Parathyroid adenoma (tissue), 2 donors: Measurements from ENCODE around the gene IFT27.

ENCODE experiments used
- H2AFZ ChIP-seq: fragments of 300-600 bp; sonication (generic); one replicate; pipeline ENCODE4 v1.7.0; 2017; ENCODE audit warnings: antibody characterized with exemption, mild to moderate bottlenecking
- H3K27ac ChIP-seq: fragments of 300-600 bp; sonication (generic); one replicate; pipeline ENCODE4 v1.7.0; 2017
- H3K27me3 ChIP-seq: fragments of 300-600 bp; sonication (generic); one replicate; pipeline ENCODE4 v1.7.0; 2017; ENCODE audit warnings: low read length; ENCODE audit not compliant: control insufficient read depth, insufficient read depth
- H3K36me3 ChIP-seq: fragments of 300-600 bp; sonication (generic); one replicate; pipeline ENCODE4 v1.7.0; 2017; ENCODE audit warnings: low read length; ENCODE audit not compliant: control insufficient read depth, insufficient read depth
- H3K4me1 ChIP-seq: fragments of 300-600 bp; sonication (generic); one replicate; pipeline ENCODE4 v1.7.0; 2017; ENCODE audit warnings: control low read depth
- H3K4me2 ChIP-seq: fragments of 300-600 bp; sonication (generic); one replicate; pipeline ENCODE4 v1.7.0; 2017; ENCODE audit warnings: low read length
- H3K4me3 ChIP-seq: fragments of 300-600 bp; sonication (generic); one replicate; pipeline ENCODE4 v1.7.0; 2017; ENCODE audit warnings: low read depth, low read length
- H3K79me2 ChIP-seq: fragments of 300-600 bp; sonication (generic); one replicate; pipeline ENCODE4 v1.7.0; 2017; ENCODE audit warnings: control low read depth
- H3K9ac ChIP-seq: fragments of 300-600 bp; sonication (generic); one replicate; pipeline ENCODE4 v1.7.0; 2017; ENCODE audit warnings: mild to moderate bottlenecking
- H3K9me3 ChIP-seq: fragments of 300-600 bp; sonication (generic); one replicate; pipeline ENCODE4 v1.7.0; 2017; ENCODE audit warnings: low read length; ENCODE audit not compliant: control insufficient read depth
- TF ChIP-seq, protein P1 (sequence below): fragments of 300-600 bp; sonication (generic); IDR thresholded peaks from one replicate; pipeline ENCODE4 v1.7.0; 2017; ENCODE audit warnings: antibody characterized with exemption, mild to moderate bottlenecking
- donor health status: primary hyperparathyroidism.

Gene IFT27

DNA sequence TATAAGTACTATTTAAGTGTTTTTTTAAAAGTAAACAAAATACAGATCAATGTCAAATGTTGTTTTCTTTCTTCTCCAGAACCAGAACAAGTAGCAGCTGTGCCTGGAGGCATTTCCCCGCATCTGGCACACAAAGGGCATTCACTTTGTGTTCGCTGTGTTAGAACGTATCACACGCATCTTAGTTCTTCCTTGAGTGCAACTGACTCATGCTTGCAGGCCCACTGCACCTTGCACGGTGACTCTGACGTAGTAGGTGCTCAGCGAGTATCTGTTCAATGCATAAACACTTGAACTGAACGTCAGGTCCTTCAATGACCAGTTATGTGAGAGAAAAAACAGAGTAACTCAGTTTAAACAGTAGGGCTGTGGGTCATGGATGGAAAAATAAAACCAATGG is 3.5 kb downstream of the IFT27 start:
- no peaks in the 10 kb centered on the region for H3K79me2 ChIP-seq
- H3K27me3 ChIP-seq: no peaks in the 10 kb centered on the region
- no peak overlapping the region for H3K4me3 ChIP-seq
- no peaks in the 10 kb centered on the region for H3K36me3 ChIP-seq
- H3K4me1 ChIP-seq: no peaks in the 10 kb centered on the region
- TF ChIP-seq, protein P1, sequence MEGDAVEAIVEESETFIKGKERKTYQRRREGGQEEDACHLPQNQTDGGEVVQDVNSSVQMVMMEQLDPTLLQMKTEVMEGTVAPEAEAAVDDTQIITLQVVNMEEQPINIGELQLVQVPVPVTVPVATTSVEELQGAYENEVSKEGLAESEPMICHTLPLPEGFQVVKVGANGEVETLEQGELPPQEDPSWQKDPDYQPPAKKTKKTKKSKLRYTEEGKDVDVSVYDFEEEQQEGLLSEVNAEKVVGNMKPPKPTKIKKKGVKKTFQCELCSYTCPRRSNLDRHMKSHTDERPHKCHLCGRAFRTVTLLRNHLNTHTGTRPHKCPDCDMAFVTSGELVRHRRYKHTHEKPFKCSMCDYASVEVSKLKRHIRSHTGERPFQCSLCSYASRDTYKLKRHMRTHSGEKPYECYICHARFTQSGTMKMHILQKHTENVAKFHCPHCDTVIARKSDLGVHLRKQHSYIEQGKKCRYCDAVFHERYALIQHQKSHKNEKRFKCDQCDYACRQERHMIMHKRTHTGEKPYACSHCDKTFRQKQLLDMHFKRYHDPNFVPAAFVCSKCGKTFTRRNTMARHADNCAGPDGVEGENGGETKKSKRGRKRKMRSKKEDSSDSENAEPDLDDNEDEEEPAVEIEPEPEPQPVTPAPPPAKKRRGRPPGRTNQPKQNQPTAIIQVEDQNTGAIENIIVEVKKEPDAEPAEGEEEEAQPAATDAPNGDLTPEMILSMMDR: no peak
- H2AFZ ChIP-seq: no peak overlapping the region
- H3K4me2 ChIP-seq: no peak overlapping the region
- no peaks in the 10 kb centered on the region for H3K9me3 ChIP-seq
- H3K9ac ChIP-seq: no peak overlapping the region
- no peak overlapping the region for H3K27ac ChIP-seq

DNA sequence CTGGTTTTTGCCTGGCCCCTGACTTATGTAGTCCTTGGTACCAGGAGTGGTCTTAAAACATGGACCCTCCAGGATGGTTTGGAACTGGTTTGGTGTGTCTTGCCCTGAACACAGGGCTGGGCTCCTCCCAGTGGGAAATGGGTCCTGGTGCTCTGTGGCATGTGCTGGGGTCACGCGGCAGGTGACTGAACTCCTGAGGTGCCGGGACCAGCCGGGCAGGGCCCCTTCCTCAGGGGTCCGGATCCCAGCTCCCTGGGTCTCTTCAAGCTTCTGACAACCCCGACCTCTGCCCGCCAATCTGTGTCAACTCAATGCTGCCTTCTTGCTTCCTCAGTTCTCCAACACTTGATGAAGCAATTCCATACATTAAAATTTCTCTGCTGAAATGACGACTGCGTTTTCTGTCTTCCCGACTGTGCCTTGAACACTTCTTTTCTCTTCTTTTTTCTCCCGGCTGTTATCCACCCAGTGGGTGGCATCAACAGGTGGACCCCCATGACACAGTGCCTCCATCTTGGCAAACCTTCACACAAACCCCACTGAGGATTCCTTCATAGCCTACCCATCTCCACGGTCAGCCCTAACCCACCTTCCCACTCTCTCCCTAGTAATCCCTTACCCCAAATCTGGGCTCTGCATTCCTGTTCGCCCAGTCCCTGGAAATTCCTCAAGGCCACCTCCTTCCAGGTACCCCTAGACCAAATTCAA is 4.4 kb downstream of the IFT27 start:
- TF ChIP-seq, protein P1: no peak
- H3K4me3 ChIP-seq: no peak overlapping the region
- H3K27ac ChIP-seq: no peak overlapping the region
- no peaks in the 10 kb centered on the region for H3K79me2 ChIP-seq
- no peaks in the 10 kb centered on the region for H3K36me3 ChIP-seq
- H3K4me1 ChIP-seq: no peaks in the 10 kb centered on the region
- H3K4me2 ChIP-seq: no peak overlapping the region
- H2AFZ ChIP-seq: no peak overlapping the region
- H3K27me3 ChIP-seq: no peaks in the 10 kb centered on the region
- no peaks in the 10 kb centered on the region for H3K9me3 ChIP-seq
- no peak overlapping the region for H3K9ac ChIP-seq

DNA sequence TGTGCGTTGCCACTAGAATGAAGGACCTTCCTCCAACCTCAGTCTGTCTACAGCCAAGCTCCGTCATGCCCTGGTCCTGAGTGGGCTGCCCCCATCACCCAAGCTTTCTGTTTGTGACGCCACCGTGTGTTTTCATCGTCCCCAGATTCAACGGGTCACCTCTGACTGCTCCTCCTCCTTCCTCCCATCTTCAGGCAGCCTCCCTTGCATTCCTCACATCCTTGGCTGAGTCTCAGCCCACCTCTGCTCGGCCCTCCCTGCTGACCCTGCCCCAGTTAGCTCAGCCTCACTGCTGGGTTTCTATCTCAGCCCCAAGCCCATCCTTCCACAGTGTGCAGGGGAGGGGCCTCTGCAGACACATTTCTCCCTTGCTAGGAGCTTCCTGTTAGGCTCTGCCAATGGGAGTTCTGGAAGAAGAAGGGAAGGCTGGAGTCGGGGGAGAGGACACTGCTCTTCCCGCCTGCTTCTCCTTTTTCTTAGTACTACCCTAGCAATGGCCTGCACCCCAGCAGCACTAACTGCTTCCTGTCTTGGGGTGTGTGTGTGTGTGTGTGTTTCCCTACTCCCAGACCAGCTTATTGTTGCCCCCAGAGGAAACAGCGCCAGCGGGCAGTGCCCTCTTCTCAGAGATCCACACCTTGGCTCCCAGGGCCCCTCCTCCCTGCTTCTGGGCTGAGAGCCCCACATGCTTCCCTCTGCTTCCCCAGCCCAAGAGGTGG is 5.2 kb downstream of the IFT27 start:
- Histone ChIP-seq H3K36me3 (no peaks in the 10 kb centered on the region), H3K27ac (no peak overlapping the region), H3K9me3 (no peaks in the 10 kb centered on the region), H3K4me2 (no peak overlapping the region), H2AFZ (no peak overlapping the region), H3K79me2 (no peaks in the 10 kb centered on the region), H3K27me3 (no peaks in the 10 kb centered on the region), H3K9ac (no peak overlapping the region), H3K4me3 (no peak overlapping the region), H3K4me1 (no peaks in the 10 kb centered on the region)
- TF ChIP-seq, protein P1: no peak

DNA sequence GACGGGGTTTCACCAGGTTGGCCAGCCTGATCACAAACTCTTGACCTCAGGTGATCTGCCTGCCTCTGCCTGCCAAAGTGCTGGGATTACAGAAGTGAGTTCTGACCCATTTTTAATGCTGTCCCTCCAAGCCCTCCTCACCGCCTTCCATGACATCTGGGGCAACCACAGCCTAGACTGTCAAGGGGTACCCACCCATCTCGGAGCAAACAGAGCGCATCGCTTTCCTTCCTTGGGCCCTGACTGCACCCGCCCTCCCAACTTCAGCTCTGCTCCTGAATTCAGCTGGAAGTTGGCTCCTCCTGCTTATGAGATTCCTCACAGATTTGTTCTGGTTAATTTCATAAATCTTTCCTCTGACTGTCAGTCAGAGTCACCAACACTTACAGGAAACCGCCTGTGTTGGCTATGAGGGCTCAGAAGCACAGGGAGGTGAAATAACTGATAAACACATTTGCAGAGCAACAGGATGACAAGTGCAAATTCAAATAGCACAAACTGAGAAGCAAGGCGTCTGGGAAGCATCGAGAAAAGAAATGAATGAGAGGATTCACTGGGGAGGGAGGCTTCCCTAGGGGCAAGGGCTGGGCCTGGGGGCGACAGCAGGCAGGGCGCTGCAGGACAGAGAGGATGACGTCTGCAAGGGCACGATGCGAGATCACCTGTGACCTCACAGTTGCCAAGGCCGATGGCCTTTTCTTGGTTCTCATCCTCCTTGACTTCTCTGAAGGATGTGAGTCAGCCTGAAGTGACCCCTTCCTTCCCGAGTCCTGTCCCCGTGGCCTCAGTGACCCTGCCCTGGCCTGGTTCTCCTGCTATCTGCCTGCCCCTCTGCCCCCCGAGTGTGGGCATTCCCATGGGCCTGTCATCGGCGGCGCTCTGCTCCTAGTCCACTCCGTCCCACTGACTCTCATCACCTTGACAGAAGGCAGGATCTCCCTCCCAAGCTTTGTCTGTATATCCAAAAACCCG is 6.1 kb downstream of the IFT27 start:
- Histone ChIP-seq H3K79me2 (no peaks in the 10 kb centered on the region), H3K4me2 (no peak overlapping the region), H3K36me3 (no peaks in the 10 kb centered on the region), H3K9me3 (no peaks in the 10 kb centered on the region), H3K27ac (no peak overlapping the region), H3K4me3 (no peak overlapping the region), H3K4me1 (no peaks in the 10 kb centered on the region), H3K27me3 (no peaks in the 10 kb centered on the region), H3K9ac (no peak overlapping the region), H2AFZ (no peak overlapping the region)
- TF ChIP-seq, protein P1: no peak
